ENCODE data around the gene SPECC1.

DNA sequence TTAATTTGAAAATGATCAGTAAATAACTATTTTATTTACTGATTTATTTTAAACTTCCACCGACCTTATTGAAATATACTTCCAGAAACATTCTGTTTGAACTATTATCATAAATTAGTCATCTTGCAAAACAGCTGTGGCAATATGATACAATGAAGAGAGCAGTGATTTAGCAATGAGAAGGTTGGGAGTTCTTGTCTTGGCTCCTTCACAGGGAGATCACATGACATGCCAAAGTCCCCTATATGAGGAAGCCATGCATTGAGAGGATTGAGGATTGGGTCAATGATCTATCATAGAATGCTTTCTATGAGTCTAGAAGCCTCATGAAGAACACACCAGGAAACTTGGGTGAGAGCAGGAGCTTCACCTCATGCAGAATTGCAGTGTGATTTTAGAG is 235.5 kb downstream of the SPECC1 start:
- TF ChIP-seq POLR2A (IDR thresholded peaks at IDR 0.05; ENCODE audit: low read depth, low read length) (no peak), RFX5 (IDR thresholded peaks at IDR 0.05; ENCODE audit: low read depth, low read length) (no peak), SMC3 (IDR thresholded peaks at IDR 0.05; ENCODE audit: low read depth, low read length) (no peak), CEBPB (IDR thresholded peaks at IDR 0.05; ENCODE audit: low read depth, low read length) (peak; percentile 59), RCOR1 (IDR thresholded peaks at IDR 0.05; ENCODE audit: insufficient replicate concordance, low read length) (no peak), MAFK (IDR thresholded peaks at IDR 0.05; ENCODE audit: low read depth, low read length) (no peak), MAZ (IDR thresholded peaks at IDR 0.05; ENCODE audit: borderline replicate concordance, low read depth, low read length) (no peak), CHD1 (IDR thresholded peaks at IDR 0.05; ENCODE audit: low read depth, low read length) (no peak), BHLHE40 (IDR thresholded peaks at IDR 0.05; ENCODE audit: low read depth, low read length) (no peak)
- TF ChIP-seq, protein P1, sequence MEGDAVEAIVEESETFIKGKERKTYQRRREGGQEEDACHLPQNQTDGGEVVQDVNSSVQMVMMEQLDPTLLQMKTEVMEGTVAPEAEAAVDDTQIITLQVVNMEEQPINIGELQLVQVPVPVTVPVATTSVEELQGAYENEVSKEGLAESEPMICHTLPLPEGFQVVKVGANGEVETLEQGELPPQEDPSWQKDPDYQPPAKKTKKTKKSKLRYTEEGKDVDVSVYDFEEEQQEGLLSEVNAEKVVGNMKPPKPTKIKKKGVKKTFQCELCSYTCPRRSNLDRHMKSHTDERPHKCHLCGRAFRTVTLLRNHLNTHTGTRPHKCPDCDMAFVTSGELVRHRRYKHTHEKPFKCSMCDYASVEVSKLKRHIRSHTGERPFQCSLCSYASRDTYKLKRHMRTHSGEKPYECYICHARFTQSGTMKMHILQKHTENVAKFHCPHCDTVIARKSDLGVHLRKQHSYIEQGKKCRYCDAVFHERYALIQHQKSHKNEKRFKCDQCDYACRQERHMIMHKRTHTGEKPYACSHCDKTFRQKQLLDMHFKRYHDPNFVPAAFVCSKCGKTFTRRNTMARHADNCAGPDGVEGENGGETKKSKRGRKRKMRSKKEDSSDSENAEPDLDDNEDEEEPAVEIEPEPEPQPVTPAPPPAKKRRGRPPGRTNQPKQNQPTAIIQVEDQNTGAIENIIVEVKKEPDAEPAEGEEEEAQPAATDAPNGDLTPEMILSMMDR (conservative IDR thresholded peaks at IDR 0.05; ENCODE audit: low read depth, low read length) = no peak
- TF ChIP-seq, protein P2, sequence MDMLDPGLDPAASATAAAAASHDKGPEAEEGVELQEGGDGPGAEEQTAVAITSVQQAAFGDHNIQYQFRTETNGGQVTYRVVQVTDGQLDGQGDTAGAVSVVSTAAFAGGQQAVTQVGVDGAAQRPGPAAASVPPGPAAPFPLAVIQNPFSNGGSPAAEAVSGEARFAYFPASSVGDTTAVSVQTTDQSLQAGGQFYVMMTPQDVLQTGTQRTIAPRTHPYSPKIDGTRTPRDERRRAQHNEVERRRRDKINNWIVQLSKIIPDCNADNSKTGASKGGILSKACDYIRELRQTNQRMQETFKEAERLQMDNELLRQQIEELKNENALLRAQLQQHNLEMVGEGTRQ (IDR thresholded peaks at IDR 0.05; ENCODE audit: low read depth, low read length) = no peak

Measured in IMR-90 (cell line).